NCI-H2227 treated with DMSO at 0.1 percent for 48 hours (cell line): ENCODE measurements around the gene CRYBG1.
"Not testable (repeated sequence)": the region's sequence is repeated elsewhere in the genome, so short reads cannot be mapped to it uniquely, and the experiment has no call there.

ENCODE experiments used
- DNase-seq: peaks from one replicate; lab custom pipeline; 2025; lab: John Stamatoyannopoulos, UW

The CRYBG1 gene

DNA sequence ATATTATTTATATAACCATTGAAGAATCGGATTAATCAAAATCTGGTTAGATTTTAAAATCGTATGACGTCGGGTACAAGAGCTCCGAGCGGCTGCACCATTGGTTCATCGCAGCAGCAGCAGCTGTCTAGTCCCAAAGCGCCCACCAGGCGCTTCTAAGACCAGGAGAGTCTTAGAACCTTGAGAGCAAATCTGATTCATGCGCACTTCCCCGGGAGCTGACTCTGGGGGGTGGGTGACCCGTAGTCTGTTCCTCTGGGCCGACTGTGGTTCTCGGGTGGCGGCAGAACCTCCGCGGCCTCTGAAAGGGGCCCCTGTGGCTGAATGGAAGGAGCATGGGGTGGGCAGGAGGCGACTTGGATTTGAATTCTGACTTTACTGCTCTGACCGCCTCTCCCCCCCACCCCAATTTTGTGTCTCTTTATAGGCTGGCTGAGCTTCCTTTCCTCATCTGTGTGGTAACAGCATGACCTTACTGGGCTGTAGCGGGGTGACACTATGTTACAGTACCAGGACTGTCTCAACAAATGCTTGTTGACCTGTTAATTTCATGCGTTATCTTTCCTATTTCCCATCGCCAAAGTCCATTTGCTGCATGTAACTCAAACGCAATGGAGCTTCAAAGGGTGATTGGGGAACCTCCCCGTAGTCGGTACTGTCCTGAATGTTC lies 149.0 kb downstream of the CRYBG1 start:
- DNase-seq = no peak

DNA sequence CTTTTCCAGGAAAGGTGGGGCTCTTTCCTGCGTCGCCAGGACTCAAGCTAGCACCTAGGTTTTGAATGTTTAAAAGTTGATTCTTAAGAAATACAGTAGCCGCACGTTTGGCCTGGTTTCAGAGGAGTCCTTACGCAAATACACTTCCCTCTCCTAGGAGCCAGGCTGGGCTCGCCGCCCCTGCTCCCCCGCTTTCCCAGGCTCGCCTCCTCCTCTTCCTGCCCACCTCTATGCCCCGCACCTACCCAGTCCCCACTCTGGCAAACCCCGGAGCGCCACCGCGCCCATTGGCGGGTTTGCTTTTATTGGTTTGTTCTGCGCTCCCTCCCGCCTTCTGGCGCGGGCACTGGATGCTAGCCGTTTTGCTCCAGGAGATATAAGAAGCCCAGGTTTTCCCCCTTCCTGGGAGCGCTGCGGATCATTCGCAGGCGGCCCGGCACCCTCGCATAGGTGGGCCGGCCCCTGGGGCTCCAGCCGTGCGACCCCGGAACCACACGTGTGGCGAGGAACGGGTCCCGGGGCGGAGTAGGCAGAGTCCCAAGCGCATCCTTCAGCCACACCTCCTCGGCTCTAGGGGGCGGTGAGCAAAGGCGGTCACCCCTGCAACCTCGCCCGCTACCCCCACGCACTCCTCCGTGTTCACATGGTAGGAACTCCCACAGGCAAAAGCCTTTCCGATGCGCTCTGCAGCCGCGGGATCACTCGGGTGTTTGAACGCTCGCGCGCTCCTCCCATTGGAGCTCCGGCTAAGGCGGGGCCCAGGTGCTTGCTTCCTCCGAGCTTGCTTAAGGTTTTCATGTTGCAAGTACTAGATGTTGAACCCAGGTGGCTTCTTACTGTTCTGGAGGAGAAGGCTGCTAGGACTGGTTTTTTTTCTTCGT lies 149.8 kb downstream of the CRYBG1 start:
- DNase-seq = peak; percentile 25

GRCh38 chr6:106511288-106512047 lies 151.0 kb downstream of the CRYBG1 start:
- no peak for DNase-seq

GRCh38 chr6:106512048-106512967 lies 151.8 kb downstream of the CRYBG1 start:
- DNase-seq = peak; percentile 36

DNA sequence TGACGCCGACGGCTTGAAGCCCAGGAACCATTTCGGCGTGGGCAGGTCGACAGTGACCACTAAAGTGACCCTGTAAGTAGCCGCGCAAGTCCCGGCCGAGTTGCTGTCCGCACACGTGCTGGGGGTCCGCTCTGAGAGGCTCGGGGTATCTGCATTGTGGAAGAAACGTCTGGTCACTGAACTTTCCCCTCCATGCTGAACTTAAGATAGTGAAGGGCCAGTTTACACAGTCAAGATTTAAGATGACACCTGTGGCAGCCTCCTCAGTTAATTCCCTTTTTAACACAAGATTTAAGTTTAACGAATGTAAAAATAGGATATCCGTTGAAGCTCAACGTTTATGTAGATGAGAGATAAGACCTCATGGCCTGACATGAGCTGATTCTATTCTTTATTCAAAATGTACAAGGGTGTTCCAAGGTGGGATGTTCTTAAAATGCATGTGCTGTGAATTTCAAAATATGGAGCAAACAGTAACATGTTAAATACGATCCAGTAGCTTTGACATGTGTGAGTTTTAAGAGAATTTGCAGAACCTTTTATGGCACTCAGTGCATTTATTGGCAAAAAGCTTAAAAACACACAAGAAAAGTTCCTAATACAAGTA lies 152.6 kb downstream of the CRYBG1 start:
- no peak for DNase-seq

GRCh38 chr6:106513808-106514582 lies 153.5 kb downstream of the CRYBG1 start:
- DNase-seq = no peak

- no peak for DNase-seq
These were observed 154.0 kb downstream of the CRYBG1 start for GRCh38 chr6:106514583-106514885.

DNA sequence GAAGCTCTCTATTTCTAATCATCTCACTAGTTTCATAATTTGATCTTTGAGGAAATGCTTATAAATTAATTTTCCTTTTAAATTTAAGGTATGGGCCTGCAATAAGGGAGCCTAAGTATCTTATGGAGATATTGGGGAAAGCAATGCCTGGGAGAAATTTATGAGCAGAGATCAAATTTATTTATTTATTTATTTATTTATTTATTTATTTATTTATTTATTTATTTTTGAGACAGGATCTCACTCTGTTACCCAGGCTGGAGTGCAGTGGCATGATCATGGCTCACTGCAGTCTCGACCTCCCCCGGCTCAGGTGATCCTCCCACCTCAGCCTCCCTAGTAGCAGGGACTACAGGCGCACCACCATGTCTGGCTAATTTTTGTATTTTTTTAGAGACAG lies 155.1 kb downstream of the CRYBG1 start:
- not testable (repeated sequence) for DNase-seq

- no peak for DNase-seq
These were observed 156.1 kb downstream of the CRYBG1 start for GRCh38 chr6:106516616-106517015.

- no peak for DNase-seq
These were observed 157.2 kb downstream of the CRYBG1 start for GRCh38 chr6:106517706-106518105.

- no peak for DNase-seq
These were observed 158.2 kb downstream of the CRYBG1 start for GRCh38 chr6:106518748-106519147.

- DNase-seq = no peak
These were observed 159.2 kb downstream of the CRYBG1 start for GRCh38 chr6:106519460-106520394.

DNA sequence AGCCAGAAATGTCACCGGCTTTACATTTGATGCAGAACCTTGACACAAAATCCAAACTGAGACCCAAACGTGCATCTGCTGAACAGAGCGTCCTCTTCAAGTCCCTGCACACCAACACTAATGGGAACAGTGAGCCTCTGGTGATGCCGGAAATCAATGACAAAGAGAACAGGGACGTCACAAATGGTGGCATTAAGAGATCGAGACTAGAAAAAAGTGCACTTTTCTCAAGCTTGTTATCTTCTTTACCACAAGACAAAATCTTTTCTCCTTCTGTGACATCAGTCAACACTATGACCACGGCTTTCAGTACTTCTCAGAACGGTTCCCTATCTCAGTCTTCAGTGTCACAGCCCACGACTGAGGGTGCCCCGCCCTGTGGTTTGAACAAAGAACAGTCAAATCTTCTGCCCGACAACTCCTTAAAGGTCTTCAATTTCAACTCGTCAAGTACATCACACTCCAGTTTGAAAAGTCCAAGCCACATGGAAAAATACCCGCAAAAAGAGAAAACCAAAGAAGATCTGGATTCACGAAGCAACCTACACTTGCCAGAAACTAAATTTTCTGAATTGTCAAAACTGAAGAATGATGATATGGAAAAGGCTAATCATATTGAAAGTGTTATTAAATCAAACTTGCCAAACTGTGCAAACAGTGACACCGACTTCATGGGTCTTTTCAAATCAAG lies 160.3 kb downstream of the CRYBG1 start:
- DNase-seq = no peak

GRCh38 chr6:106522562-106523250 lies 162.2 kb downstream of the CRYBG1 start:
- DNase-seq = no peak

DNA sequence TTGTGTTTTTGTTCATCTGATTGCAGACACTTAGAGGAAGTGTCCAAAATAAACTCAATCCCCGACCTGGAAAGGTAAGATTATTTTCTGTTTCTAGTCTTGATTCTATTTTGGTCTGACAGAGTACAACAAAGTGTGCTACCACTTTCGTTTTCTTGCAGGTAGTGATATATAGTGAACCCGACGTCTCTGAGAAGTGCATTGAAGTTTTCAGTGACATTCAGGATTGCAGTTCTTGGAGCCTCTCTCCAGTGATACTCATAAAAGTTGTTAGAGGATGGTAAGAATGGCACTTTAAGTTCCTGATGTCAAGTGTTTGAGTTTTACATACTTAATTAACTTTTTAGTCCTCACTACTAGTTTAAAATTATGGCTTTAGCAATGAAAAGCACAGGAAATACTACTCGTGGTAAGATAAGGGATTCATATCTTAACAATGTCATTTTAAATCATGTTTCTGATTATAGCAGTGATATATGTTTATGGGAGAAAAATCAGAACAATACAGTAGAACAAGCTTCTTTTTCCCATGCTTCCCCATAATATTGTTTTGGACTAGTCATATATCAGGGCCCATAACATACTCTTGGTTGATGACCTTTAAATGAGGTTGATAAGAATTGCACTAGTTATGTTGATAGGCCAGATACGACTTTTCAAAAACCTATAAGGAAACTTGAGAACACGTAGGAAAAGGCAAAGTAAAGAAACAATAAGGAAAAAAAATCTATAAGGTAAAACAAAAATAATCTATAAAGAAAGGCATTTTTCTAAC lies 164.8 kb downstream of the CRYBG1 start:
- no peak for DNase-seq

DNA sequence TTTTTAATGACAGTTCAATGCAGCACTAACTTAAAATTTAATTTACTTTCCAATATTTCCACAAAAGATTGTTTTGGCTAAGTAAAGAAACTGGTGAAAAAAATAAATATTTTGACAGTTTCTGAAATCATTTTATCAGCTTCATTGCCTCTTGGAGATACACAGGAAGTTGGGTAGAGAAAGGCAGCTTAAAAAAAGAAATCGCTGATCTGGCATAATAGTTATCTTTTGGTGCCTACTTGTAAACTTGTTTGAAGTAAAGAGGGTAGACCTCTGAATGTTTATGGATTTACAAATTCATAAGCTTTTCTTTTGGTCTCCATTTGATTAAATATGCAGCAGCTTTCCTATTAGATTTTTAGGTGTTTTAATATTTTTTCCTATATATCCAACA lies 165.4 kb downstream of the CRYBG1 start:
- no peak for DNase-seq

DNA sequence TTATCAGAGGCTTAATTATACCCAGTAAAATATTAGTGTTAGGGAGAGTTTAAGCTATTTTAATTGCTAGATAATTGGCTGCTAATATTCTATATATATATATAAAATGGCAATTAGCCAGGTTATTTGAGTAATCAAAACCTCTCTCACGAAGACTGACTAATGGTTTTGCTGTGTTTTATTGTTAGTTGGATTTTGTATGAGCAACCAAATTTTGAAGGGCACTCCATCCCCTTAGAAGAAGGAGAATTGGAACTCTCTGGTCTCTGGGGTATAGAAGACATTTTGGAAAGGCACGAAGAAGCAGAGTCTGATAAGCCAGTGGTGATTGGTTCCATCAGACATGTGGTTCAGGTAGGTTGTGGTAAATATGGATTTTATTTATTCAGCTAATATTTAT lies 166.6 kb downstream of the CRYBG1 start:
- no peak for DNase-seq
